ENCODE measurements around the gene FKRP. TPM values are rescaled to one million over a fixed set of nuclear protein-coding genes. Genes with fewer than 3 reads are reported as not detected.
A peak's percentile ranks its signal among the peaks of the same experiment; 100 is the strongest.

Gene FKRP
- total RNA-seq, 1 experiment from 2014 or later, result 19.4 TPM

DNA sequence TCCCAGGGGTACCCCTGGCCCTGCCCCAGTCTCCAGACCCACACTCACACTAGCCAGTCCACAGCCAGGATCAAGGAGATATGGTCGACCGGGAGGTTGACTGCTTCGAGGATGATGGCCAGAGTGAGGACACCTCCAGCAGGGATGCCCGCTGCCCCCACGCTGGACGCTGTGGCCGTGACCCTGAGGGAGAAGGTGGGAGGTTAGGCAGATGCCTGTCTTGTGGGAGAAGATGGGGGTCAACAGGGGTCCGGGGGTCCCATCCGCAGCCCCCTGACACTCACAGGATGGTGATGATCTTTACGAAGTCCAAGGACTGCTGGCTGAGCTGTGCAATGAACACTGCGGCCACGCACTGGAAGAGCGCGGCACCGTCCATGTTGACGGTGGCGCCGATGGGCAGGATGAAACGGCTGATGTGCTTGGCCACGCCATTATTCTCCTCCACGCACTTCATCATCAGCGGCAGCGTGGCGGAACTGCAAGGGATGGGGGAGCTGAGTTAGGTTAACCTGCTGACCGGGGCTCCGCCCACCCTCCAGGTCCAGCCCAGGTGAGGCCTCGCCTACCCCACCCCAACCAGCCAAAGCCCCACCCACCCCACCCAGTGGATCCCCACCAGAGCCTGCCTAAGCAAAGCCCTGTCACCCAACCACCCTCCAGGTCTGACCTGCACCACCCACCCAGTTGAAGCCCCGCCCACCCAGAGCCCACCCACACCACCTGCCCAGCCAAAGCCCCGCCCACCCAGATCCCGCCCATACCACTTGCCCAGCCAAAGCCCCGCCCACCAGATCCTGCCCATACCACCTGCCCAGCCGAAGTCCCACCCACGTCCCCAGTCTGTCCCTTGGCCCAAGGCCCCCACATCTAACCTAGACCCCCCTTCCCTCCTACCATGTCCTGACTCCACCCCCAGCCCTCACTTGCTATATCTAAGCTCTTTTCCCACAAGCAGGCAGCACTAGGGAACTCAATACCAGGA is 31.4 kb downstream of the FKRP start:
- BruUV-seq (replicated peaks), result no TSS peak
- ATAC-seq (peak; percentile 67), DNase-seq (ENCODE audit: low read depth, low spot score) (no peak)
- ChIA-PET RAD21 (ENCODE audit: low non-redundant PET in 1 of 2, low total read pairs in 2 of 2, uncharacterized antibody in 2 of 2, unreplicated experiment in 2 of 2) (interaction anchor here in 1 of 2 experiments (1.0 kb wide), 1 partner anchor 52 kb away, joined by 7 read pairs; no protein-coding TSS in a partner anchor), CTCF (interaction anchor here (0.9 kb wide), 1 partner anchor 11 kb away, joined by 3 read pairs; no protein-coding TSS in a partner anchor), POLR2A (interaction anchor here (0.6 to 1.1 kb wide), 2 partner anchors 11 to 53 kb away, joined by 3 to 4 read pairs; partner anchors contain the start of gene SLC1A5)
- intact Hi-C loops (cut with micrococcal nuclease), result no loop called here
- Histone ChIP-seq H3K79me2 (ENCODE audit: insufficient read depth, low read length) (peaks cover 49% of the 10 kb centered on the region), H3K4me2 (ENCODE audit: low read length) (no peak overlapping the region), H2AFZ (ENCODE audit: low read depth, low read length, poor library complexity, severe bottlenecking) (no peak overlapping the region), H3K36me3 (ENCODE audit: control insufficient read depth in 1 of 2, insufficient read depth in 2 of 2, low read length in 2 of 2) (peaks cover 45 to 50% of the 10 kb centered on the region in 2 experiments), H3K9me3 (ENCODE audit: control insufficient read depth in 1 of 2, insufficient read depth in 1 of 2, low read depth in 1 of 2, low read length in 2 of 2) (no peaks in the 10 kb centered on the region), H3K4me1 (ENCODE audit: control insufficient read depth in 1 of 2, insufficient read depth in 2 of 2, low read length in 2 of 2) (peaks cover 0 to 13% of the 10 kb centered on the region in 2 experiments; a peak in 3 of 4 replicates), H3K27ac (ENCODE audit: low read depth, low read length) (no peak overlapping the region), H3K9me2 (ENCODE audit: insufficient read depth) (no peaks in the 10 kb centered on the region), H3K9ac (ENCODE audit: low read length) (no peak overlapping the region), H3K27me3 (ENCODE audit: insufficient read depth, low read length) (no peaks in the 10 kb centered on the region), H3K4me3 (replicated peaks in 1 of 2; ENCODE audit: low read depth in 1 of 2, low read length in 2 of 2) (no peak overlapping the region), H4K20me1 (ENCODE audit: insufficient read depth) (peaks cover 11% of the 10 kb centered on the region; the same call in 1 of the 2 replicates)
- TF ChIP-seq RAD21 (IDR thresholded peaks at IDR 0.05; ENCODE audit: low read depth), result no peak
- no peak for TF ChIP-seq SP1 (IDR thresholded peaks at IDR 0.05; ENCODE audit: low read depth)
- no peak for TF ChIP-seq ZNF274 (IDR thresholded peaks at IDR 0.05; ENCODE audit: low read depth, low read length)
- no peak for TF ChIP-seq POLR2AphosphoS5 (IDR thresholded peaks at IDR 0.05; ENCODE audit: low read depth, low read length)
- TF ChIP-seq, protein P1, sequence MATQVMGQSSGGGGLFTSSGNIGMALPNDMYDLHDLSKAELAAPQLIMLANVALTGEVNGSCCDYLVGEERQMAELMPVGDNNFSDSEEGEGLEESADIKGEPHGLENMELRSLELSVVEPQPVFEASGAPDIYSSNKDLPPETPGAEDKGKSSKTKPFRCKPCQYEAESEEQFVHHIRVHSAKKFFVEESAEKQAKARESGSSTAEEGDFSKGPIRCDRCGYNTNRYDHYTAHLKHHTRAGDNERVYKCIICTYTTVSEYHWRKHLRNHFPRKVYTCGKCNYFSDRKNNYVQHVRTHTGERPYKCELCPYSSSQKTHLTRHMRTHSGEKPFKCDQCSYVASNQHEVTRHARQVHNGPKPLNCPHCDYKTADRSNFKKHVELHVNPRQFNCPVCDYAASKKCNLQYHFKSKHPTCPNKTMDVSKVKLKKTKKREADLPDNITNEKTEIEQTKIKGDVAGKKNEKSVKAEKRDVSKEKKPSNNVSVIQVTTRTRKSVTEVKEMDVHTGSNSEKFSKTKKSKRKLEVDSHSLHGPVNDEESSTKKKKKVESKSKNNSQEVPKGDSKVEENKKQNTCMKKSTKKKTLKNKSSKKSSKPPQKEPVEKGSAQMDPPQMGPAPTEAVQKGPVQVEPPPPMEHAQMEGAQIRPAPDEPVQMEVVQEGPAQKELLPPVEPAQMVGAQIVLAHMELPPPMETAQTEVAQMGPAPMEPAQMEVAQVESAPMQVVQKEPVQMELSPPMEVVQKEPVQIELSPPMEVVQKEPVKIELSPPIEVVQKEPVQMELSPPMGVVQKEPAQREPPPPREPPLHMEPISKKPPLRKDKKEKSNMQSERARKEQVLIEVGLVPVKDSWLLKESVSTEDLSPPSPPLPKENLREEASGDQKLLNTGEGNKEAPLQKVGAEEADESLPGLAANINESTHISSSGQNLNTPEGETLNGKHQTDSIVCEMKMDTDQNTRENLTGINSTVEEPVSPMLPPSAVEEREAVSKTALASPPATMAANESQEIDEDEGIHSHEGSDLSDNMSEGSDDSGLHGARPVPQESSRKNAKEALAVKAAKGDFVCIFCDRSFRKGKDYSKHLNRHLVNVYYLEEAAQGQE (IDR thresholded peaks at IDR 0.05; ENCODE audit: low read depth), result no peak
- TF ChIP-seq CTCF (IDR thresholded peaks at IDR 0.05 in 2 of 3, conservative IDR thresholded peaks at IDR 0.05 in 1 of 3; ENCODE audit: borderline replicate concordance in 1 of 3, insufficient read depth in 1 of 3, low read depth in 2 of 3, low read length in 2 of 3), result no peak
- no peak for TF ChIP-seq ZFX (IDR thresholded peaks at IDR 0.05)
- TF ChIP-seq EZH2phosphoT487 (IDR thresholded peaks at IDR 0.05; ENCODE audit: borderline replicate concordance), result no peak
- no peak for TF ChIP-seq ELF1 (IDR thresholded peaks at IDR 0.05; ENCODE audit: borderline replicate concordance, low read depth)
- no peak for TF ChIP-seq EGR1 (IDR thresholded peaks at IDR 0.05; ENCODE audit: low read depth)
- TF ChIP-seq, protein P2, sequence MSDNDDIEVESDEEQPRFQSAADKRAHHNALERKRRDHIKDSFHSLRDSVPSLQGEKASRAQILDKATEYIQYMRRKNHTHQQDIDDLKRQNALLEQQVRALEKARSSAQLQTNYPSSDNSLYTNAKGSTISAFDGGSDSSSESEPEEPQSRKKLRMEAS (IDR thresholded peaks at IDR 0.05), result no peak
- no peak for TF ChIP-seq YY1 (IDR thresholded peaks at IDR 0.05; ENCODE audit: extremely low read depth, insufficient replicate concordance, low read depth, low read length)
- no peak for TF ChIP-seq SIN3A (IDR thresholded peaks at IDR 0.05; ENCODE audit: low read depth)
